ENCODE results near the gene TFB1M.

GRCh38 chr6:155278319-155279049 is 35.8 kb downstream of the TFB1M start:
- TF ChIP-seq CTCF (IDR thresholded peaks at IDR 0.05) (no peak), ZFX (IDR thresholded peaks at IDR 0.05; ENCODE audit: borderline replicate concordance) (no peak)

Data from 22Rv1 (cell line).